Parathyroid adenoma (tissue), 2 donors: ENCODE data around the gene OR9A2.

Source experiments
- H2AFZ ChIP-seq: fragments of 300-600 bp; sonication (generic); one replicate; pipeline ENCODE4 v1.7.0; 2017; ENCODE audit warnings: antibody characterized with exemption, mild to moderate bottlenecking
- H3K27ac ChIP-seq: fragments of 300-600 bp; sonication (generic); one replicate; pipeline ENCODE4 v1.7.0; 2017
- H3K27me3 ChIP-seq: fragments of 300-600 bp; sonication (generic); one replicate; pipeline ENCODE4 v1.7.0; 2017; ENCODE audit warnings: low read length; ENCODE audit not compliant: control insufficient read depth, insufficient read depth
- H3K36me3 ChIP-seq: fragments of 300-600 bp; sonication (generic); one replicate; pipeline ENCODE4 v1.7.0; 2017; ENCODE audit warnings: low read length; ENCODE audit not compliant: control insufficient read depth, insufficient read depth
- H3K4me1 ChIP-seq: fragments of 300-600 bp; sonication (generic); one replicate; pipeline ENCODE4 v1.7.0; 2017; ENCODE audit warnings: control low read depth
- H3K4me2 ChIP-seq: fragments of 300-600 bp; sonication (generic); one replicate; pipeline ENCODE4 v1.7.0; 2017; ENCODE audit warnings: low read length
- H3K4me3 ChIP-seq: fragments of 300-600 bp; sonication (generic); one replicate; pipeline ENCODE4 v1.7.0; 2017; ENCODE audit warnings: low read depth, low read length
- H3K79me2 ChIP-seq: fragments of 300-600 bp; sonication (generic); one replicate; pipeline ENCODE4 v1.7.0; 2017; ENCODE audit warnings: control low read depth
- H3K9ac ChIP-seq: fragments of 300-600 bp; sonication (generic); one replicate; pipeline ENCODE4 v1.7.0; 2017; ENCODE audit warnings: mild to moderate bottlenecking
- H3K9me3 ChIP-seq: fragments of 300-600 bp; sonication (generic); one replicate; pipeline ENCODE4 v1.7.0; 2017; ENCODE audit warnings: low read length; ENCODE audit not compliant: control insufficient read depth
- CTCF ChIP-seq: fragments of 300-600 bp; sonication (generic); IDR thresholded peaks from one replicate; pipeline ENCODE4 v1.7.0; 2017; ENCODE audit warnings: antibody characterized with exemption, mild to moderate bottlenecking
- donor health status: primary hyperparathyroidism.

Gene OR9A2

DNA sequence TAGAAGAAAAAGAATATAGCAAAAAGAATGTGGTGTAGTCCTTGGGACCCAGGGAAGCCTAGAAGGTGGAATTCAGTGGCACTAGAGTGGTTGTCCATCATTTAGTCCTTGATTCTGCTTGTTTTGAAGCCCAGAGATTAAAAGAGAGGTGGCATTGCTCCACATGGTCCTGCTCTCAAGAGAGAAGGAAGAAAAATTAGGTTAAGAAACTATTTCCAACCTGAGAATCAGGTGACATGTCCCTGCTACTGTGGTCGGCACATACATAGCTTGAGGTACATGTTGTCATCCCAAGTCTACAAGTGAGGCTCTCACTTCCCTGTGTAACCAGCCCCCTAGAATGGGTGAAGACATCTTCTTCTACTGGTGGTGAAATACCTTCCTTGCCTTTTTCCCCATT is at the start of gene OR9A2:
OR9A2 (minus strand) TSS at position 101 of the 400 bp plus-strand sequence; CDS start at position 101, 0 bp downstream.
- no peaks in the 10 kb centered on the region for H3K36me3 ChIP-seq
- no peak within 1 kb of the TSS for H3K4me2 ChIP-seq
- no peak within 1 kb of the TSS for H3K27ac ChIP-seq
- H3K9me3 ChIP-seq: no peaks in the 10 kb centered on the region
- no peak within 1 kb of the TSS for H2AFZ ChIP-seq
- H3K27me3 ChIP-seq: no peaks in the 10 kb centered on the region
- H3K79me2 ChIP-seq: no peaks in the 10 kb centered on the region
- H3K4me3 ChIP-seq: no peak within 1 kb of the TSS
- H3K9ac ChIP-seq: no peak within 1 kb of the TSS
- no peaks in the 10 kb centered on the region for H3K4me1 ChIP-seq
- TF ChIP-seq CTCF: no peak

GRCh38 chr7:143074141-143074540 is 47.2 kb upstream of the OR9A2 start:
- TF ChIP-seq CTCF: no peak
- no peak overlapping the region for H3K4me3 ChIP-seq
- H2AFZ ChIP-seq: no peak overlapping the region
- H3K4me1 ChIP-seq: no peaks in the 10 kb centered on the region
- no peaks in the 10 kb centered on the region for H3K9me3 ChIP-seq
- H3K36me3 ChIP-seq: no peaks in the 10 kb centered on the region
- no peak overlapping the region for H3K9ac ChIP-seq
- H3K79me2 ChIP-seq: no peaks in the 10 kb centered on the region
- H3K27me3 ChIP-seq: no peaks in the 10 kb centered on the region
- no peak overlapping the region for H3K4me2 ChIP-seq
- no peak overlapping the region for H3K27ac ChIP-seq

GRCh38 chr7:143073556-143073955 is 46.6 kb upstream of the OR9A2 start:
- Histone ChIP-seq H3K4me3 (no peak overlapping the region), H3K4me1 (no peaks in the 10 kb centered on the region), H3K27me3 (no peaks in the 10 kb centered on the region), H3K79me2 (no peaks in the 10 kb centered on the region), H3K36me3 (no peaks in the 10 kb centered on the region), H3K9ac (no peak overlapping the region), H3K9me3 (no peaks in the 10 kb centered on the region), H2AFZ (no peak overlapping the region), H3K4me2 (no peak overlapping the region), H3K27ac (no peak overlapping the region)
- no peak for TF ChIP-seq CTCF

DNA sequence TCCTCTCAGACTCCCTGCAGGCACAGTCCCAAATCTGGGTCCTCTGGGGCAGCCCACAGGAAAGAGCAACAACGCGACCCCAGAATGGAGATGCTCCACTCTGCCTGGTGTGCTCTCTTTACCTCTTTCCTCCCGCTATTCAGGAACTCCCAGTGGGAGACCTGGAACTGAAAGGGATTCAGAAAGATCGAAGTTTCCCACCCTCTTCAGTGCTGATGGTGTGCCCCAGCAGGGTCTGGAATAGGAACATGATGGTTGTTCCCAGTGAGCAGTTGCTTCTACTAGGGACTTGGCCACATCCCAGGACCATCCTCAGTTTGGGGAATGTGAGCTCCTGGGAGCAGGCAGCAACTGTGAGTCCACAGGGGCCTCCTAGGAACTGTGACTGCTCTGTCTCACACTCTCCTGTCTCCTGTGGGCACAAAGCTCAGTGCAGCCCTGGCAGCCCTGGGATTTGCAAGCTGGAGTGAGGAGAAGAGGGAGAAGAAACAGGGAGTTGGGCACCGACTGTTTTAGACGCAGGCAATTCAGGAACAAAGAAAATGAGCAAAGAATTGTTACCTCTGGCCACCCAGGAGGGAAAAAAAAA is 43.1 kb upstream of the OR9A2 start:
- no peaks in the 10 kb centered on the region for H3K4me1 ChIP-seq
- no peak overlapping the region for H3K4me2 ChIP-seq
- no peaks in the 10 kb centered on the region for H3K9me3 ChIP-seq
- no peaks in the 10 kb centered on the region for H3K27me3 ChIP-seq
- H3K36me3 ChIP-seq: no peaks in the 10 kb centered on the region
- H2AFZ ChIP-seq: no peak overlapping the region
- H3K9ac ChIP-seq: no peak overlapping the region
- H3K27ac ChIP-seq: no peak overlapping the region
- H3K79me2 ChIP-seq: no peaks in the 10 kb centered on the region
- no peak for TF ChIP-seq CTCF
- H3K4me3 ChIP-seq: no peak overlapping the region

DNA sequence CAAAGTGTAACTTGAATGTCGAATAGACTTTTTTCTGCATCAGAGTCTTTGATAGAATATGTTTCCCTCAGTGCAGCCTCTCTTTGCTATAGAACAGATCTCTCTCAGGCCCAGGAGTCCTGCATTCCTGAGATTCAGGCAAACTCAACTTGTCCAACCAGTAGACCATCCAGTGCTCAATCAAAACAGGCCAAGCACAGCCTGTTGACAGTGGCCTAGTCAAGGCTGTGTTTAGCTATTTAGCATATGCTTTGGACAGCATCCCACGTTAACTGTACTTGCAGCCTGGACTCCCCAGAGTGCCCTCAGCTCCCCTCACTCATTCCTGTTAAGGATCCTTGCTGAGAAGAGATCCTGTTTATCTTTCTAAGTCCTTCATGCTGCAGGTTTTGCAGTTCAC is 41.5 kb upstream of the OR9A2 start:
- Histone ChIP-seq H3K36me3 (no peaks in the 10 kb centered on the region), H3K27me3 (no peaks in the 10 kb centered on the region), H3K9me3 (no peaks in the 10 kb centered on the region), H3K4me3 (no peak overlapping the region), H3K27ac (no peak overlapping the region), H3K4me1 (no peaks in the 10 kb centered on the region), H2AFZ (no peak overlapping the region), H3K79me2 (no peaks in the 10 kb centered on the region), H3K4me2 (no peak overlapping the region), H3K9ac (no peak overlapping the region)
- TF ChIP-seq CTCF: no peak
